ENCODE results near the gene NFATC1.

The NFATC1 gene

GRCh38 chr18:79441420-79441819, 45.7 kb downstream of the NFATC1 start:
- DNase-seq (ENCODE audit: low spot score): no peak

DNA sequence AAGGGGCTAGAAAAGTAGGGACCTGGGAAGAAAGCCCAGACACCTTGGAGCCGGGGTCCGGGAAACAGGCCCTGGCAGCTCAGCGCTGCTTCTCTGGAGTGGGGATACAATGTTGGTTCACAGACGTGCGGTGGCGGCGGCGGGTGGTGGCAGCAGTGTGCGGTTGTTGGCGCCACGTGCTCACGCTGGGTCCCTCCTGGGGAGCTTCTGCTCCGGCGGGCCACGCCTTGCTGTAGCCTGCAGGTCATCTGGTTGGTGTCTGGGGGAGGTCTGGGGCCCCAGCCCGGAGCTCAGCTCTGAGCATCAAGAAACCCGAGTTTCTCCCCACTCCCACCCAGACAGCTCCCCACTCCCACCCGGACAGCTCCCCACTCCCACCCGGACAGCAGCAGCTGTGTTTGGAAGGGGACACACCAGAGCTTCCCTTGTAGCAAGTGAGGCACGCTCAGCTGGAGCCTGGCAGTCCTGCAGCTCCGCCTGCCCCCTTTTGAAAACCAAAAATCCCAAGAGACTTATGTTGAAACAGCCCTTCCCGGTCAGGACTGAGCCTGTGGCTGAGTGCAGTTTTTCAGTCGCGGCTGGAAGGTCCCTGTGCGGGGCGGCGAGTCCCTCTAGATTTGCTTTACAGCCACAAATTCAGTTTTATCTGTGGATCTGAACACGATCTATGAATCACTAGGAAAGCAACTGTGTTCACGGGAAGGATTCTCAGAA, 46.9 kb downstream of the NFATC1 start:
- no peak for DNase-seq (ENCODE audit: low spot score)

DNA sequence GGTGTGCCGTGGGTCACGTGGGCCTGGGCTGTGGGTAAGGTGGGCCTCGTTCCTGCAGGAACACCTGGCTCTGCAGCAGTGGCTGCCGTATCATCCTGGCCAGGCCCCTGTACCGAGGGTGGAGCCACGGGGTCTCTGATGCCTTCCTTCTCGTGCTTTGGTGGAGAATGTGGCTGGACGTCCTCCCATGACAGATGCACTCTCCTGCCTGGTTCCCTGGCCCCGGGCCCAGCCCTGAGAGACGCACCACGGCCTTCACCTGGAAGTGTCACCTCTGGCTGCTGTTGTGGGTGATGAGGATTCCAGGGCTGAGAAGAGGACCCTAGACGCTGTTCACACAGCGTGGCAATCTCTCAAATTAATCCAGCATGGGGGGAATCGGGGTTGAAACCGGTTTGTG, 49.5 kb downstream of the NFATC1 start:
- DNase-seq (ENCODE audit: low spot score): no peak

GRCh38 chr18:79445696-79446561, 50.2 kb downstream of the NFATC1 start:
- no peak for DNase-seq (ENCODE audit: low spot score)

GRCh38 chr18:79446931-79447330, 51.2 kb downstream of the NFATC1 start:
- no peak for DNase-seq (ENCODE audit: low spot score)

DNA sequence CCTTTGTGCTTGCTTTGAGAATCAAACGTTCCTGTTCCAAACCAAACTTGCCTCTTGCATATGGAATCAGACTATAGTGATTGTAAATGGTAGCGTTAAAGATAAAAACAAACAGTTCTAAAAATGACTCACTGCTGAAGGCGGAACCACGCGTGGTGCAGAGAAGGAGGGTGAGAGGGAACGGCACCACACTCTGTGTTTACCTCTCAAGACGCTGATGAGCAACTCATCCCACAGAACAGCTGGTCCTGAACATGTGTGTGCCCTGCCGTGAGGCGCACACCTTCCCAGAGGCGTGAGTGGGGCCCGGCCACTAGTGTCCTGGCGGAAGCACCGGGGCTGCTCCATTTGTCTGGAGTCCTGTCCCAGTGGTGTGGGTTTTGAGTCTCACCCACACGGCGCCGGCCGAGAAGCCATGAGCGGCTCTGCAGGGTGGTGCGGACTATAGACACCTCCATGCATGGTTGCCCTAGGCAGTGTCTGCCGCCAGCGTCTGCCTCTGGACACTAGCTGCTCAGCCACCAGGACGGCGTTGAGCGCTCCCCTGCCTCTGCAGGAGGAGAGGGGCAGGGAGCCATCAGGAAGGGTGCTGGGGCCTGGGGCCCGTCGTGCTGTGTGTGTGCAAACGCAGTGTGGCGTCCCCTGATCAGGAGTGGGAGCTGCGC, 52.1 kb downstream of the NFATC1 start:
- no peak for DNase-seq (ENCODE audit: low spot score)

- DNase-seq (ENCODE audit: low spot score): no peak
These were observed 52.9 kb downstream of the NFATC1 start for GRCh38 chr18:79448621-79449020.

- no peak for DNase-seq (ENCODE audit: low spot score)
These were observed 54.0 kb downstream of the NFATC1 start for GRCh38 chr18:79449551-79450288.

GRCh38 chr18:79450289-79451080, 54.8 kb downstream of the NFATC1 start:
- DNase-seq (ENCODE audit: low spot score): no peak

GRCh38 chr18:79451237-79452125, 55.8 kb downstream of the NFATC1 start:
- DNase-seq (ENCODE audit: low spot score): no peak

DNA sequence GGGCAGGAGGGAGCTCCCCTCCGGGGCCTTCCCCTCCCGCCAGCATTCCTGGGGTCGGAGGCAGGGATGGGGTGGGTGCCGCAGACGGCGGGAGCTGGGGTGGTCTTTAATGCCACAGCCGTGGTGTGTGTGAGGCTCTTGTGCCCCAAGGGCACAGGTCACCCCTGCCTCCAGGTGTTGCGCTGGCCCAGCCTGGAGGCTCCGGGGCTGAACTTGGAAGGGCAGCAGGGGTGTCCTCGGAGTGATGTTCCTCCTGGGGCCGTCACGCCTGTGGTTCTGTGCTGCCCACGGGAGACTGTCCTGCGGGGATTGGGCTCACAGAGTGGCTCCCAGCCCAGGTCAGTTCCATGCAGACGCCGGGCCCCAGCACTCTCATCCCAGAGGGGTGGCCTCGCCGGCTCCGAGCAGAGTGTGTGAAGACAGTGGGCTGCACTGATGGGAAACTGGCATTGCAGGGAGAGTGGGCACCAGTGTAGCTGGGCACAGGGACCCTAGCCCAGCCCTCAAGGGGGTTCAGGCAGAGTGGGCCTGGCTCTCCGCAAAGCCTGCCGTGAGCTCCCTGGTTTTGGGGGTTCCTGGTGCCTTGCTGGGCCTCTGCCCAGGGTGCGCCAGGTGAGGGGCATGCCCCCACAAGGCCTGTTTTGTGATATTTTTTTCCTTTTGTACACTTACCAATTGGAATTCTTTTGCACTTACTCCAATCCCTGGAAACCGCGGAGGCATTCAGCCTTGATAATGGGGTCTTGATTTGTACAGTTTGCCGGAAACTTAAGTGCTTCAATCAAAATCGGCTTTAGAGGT, 56.7 kb downstream of the NFATC1 start:
- DNase-seq (ENCODE audit: low spot score): no peak

DNA sequence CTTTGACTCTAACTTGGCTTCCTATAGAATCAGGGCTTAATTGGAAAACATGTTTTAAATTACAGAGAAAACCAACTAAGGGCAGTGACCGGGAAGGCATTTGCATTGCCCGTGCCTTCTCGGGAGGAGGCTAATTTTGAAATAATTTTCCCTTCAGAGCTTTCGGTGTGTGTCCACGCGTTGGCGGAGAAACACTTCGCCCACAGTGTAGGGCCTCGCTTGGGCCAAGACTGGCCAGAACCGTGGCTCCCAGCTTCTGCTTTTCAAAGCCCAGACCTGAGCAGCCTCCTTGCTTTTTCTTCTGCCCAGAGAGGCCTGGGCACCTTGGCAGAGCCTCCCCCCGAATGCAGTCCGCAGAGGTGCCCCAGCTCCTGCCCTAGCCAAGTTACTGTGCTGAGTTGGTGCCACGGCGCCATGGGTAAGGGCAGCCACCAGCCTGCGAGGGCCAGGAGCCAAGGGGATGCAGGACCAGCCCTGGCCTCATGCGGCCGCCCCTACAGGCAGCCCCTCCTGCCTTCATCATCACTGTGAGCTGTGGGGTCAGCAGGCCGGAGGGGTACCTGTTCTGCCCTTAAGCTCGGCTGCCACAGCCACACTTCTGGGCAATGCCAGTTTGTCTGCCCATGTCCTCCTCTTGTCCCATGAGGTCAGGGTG, 57.4 kb downstream of the NFATC1 start:
- no peak for DNase-seq (ENCODE audit: low spot score)

GRCh38 chr18:79453816-79454735, 58.3 kb downstream of the NFATC1 start:
- DNase-seq (ENCODE audit: low spot score): no peak

DNA sequence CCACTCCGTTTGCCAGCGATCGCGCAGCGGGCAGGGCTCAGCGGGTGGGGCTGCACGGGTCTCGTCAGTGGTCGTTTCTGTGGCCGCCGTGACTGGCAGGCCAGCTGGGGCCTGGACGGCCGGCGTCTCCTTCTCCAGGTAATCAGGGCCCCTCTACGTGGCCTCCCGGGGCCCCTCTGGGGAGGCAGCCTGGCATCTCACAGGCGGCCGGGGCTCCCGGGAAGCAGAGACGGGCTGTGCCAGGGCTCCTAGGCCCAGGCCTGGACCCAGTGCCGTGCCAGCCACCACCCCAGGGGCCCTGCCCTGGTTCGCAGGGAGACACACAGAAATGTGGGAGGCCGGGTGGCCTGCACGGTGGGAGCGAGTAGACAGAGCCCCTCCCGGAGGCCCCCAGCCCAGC, 59.5 kb downstream of the NFATC1 start:
- DNase-seq (ENCODE audit: low spot score): no peak

GRCh38 chr18:79456105-79456980, 60.6 kb downstream of the NFATC1 start:
- no peak for DNase-seq (ENCODE audit: low spot score)

GRCh38 chr18:79457239-79457638, 61.5 kb downstream of the NFATC1 start:
- DNase-seq (ENCODE audit: low spot score): no peak

DNA sequence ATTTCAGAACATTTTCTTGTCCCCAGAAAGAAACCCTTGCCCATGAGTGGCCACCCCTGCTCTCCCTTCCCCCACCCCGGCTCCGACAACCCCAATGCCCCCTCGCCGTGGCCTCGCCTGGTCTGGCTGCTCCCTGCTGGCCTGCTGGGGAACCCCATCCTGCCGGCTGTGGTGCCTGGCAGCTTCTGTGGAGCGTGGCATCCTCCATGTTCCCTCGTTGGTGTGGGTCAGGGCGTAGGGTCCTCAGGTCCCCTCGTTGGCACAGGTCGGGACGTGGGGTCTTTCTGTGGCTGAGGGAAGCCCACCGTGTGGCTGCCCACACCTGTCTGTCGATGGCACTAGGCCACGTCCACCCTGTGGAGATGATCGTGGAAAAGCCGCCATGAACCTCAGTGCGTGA, 61.9 kb downstream of the NFATC1 start:
- DNase-seq (ENCODE audit: low spot score): no peak

Data from CD4-positive, alpha-beta T cell treated with Interleukin-6 at 100 ng/mL for 8 hours (primary cell).